HEK293 (cell line): ENCODE measurements around the gene DYNLT1.

Experiments used
- CTCF ChIA-PET: fragments of 350-600 bp; formaldehyde crosslinking; extraction: SDS; loops from one replicate; lab custom pipeline; 2021; ENCODE audit warnings: antibody characterized with exemption; lab: Yijun Ruan, JAX
- POLR2A ChIA-PET: fragments of 300-600 bp; formaldehyde crosslinking; extraction: SDS; loops from one replicate; lab custom pipeline; 2020; ENCODE audit warnings: antibody characterized with exemption, inconsistent platforms; lab: Yijun Ruan, JAX
- H3K27ac ChIP-seq: fragments of 200-500 bp; sonication (Bioruptor generic); 2 replicates; pipeline ENCODE4 v1.5.1; 2014; ENCODE audit warnings: low read depth, low read length, control low read depth, inconsistent platforms; ENCODE audit errors: extremely low read depth
- H3K36me3 ChIP-seq, 2 experiments: fragments of 200-500 bp in 1 of 2; sonication (Bioruptor generic) in 1 of 2; 1 replicate in 1 of 2; 2 replicates in 1 of 2; pipeline ENCODE4 v1.5.1; 2014 to 2017; ENCODE audit warnings: inconsistent platforms in 2 of 2, low read length in 2 of 2; ENCODE audit not compliant: control insufficient read depth in 2 of 2, insufficient read depth in 1 of 2
- H3K4me1 ChIP-seq: fragments of 200-500 bp; sonication (Bioruptor generic); 2 replicates; pipeline ENCODE4 v1.5.1; 2014; ENCODE audit warnings: mild to moderate bottlenecking, low read length, inconsistent platforms; ENCODE audit not compliant: control insufficient read depth, insufficient read depth
- H3K4me3 ChIP-seq: 2 replicates; pipeline ENCODE4 v1.5.1; 2011; ENCODE audit warnings: low read depth, mild to moderate bottlenecking, control low read depth, low read length, moderate library complexity
- H3K9me3 ChIP-seq: fragments of 200-500 bp; sonication (Bioruptor generic); 2 replicates; pipeline ENCODE4 v1.5.1; 2014; ENCODE audit warnings: low read depth, low read length, inconsistent platforms; ENCODE audit not compliant: control insufficient read depth, insufficient read depth
- ATF2 ChIP-seq: fragments of 450-650 bp; formaldehyde crosslinking; IDR thresholded peaks from 2 replicates; pipeline ENCODE4 v1.5.1; 2016; ENCODE audit warnings: missing biosample characterization, missing genetic modification characterization, low read depth
- BCL11B ChIP-seq: fragments of 450-650 bp; formaldehyde crosslinking; IDR thresholded peaks from 2 replicates; pipeline ENCODE4 v1.5.1; 2016; ENCODE audit warnings: low read depth, missing biosample characterization, missing genetic modification characterization
- BCL6B ChIP-seq: fragments of 450-650 bp; formaldehyde crosslinking; IDR thresholded peaks from 2 replicates; pipeline ENCODE4 v1.5.1; 2017; ENCODE audit warnings: missing biosample characterization, missing genetic modification characterization
- EGR2 ChIP-seq: fragments of 450-650 bp; formaldehyde crosslinking; IDR thresholded peaks from 2 replicates; pipeline ENCODE4 v1.5.1; 2016; ENCODE audit warnings: low read depth, missing biosample characterization, missing genetic modification characterization
- GLI2 ChIP-seq: fragments of 450-650 bp; formaldehyde crosslinking; IDR thresholded peaks from 2 replicates; pipeline ENCODE4; 2017; ENCODE audit warnings: missing biosample characterization, missing genetic modification characterization, low read depth, borderline replicate concordance
- HOXA7 ChIP-seq: sonication (generic); formaldehyde crosslinking; IDR thresholded peaks from 2 replicates; pipeline ENCODE4 v1.8.1; 2022; ENCODE audit warnings: missing genetic modification reagents, borderline replicate concordance
- HOXC10 ChIP-seq: sonication (generic); formaldehyde crosslinking; IDR thresholded peaks from 2 replicates; pipeline ENCODE4 v1.8.1; 2023; ENCODE audit warnings: mild to moderate bottlenecking, missing genetic modification reagents
- OSR2 ChIP-seq: fragments of 450-650 bp; formaldehyde crosslinking; IDR thresholded peaks from 2 replicates; pipeline ENCODE4 v1.5.1; 2016; ENCODE audit warnings: missing biosample characterization, missing genetic modification characterization
- OVOL3 ChIP-seq: fragments of 450-650 bp; formaldehyde crosslinking; IDR thresholded peaks from 2 replicates; pipeline ENCODE4 v1.5.1; 2016; ENCODE audit warnings: missing biosample characterization, missing genetic modification characterization
- PRDM1 ChIP-seq: fragments of 450-650 bp; formaldehyde crosslinking; IDR thresholded peaks from 2 replicates; pipeline ENCODE4; 2016; ENCODE audit warnings: missing biosample characterization, missing genetic modification characterization
- TRIM28 ChIP-seq: IDR thresholded peaks from 2 replicates; pipeline ENCODE4 v1.6.1; 2011; ENCODE audit warnings: low read length, control low read depth, borderline replicate concordance
- ZBTB48 ChIP-seq: fragments of 450-650 bp; formaldehyde crosslinking; IDR thresholded peaks from 2 replicates; pipeline ENCODE4 v1.5.1; 2016; ENCODE audit warnings: missing biosample characterization, missing genetic modification characterization
- ZEB2 ChIP-seq: fragments of 450-650 bp; formaldehyde crosslinking; IDR thresholded peaks from 2 replicates; pipeline ENCODE4 v1.5.1; 2016; ENCODE audit warnings: missing biosample characterization, missing genetic modification characterization
- ZFHX2 ChIP-seq: fragments of 450-650 bp; formaldehyde crosslinking; conservative IDR thresholded peaks from 2 replicates; pipeline ENCODE4 v1.5.1; 2016; ENCODE audit warnings: missing biosample characterization, missing genetic modification characterization
- ZNF114 ChIP-seq: fragments of 450-650 bp; formaldehyde crosslinking; IDR thresholded peaks from 2 replicates; pipeline ENCODE4 v1.5.0; 2017; ENCODE audit warnings: missing biosample characterization, missing genetic modification characterization
- ZNF169 ChIP-seq: fragments of 450-650 bp; formaldehyde crosslinking; IDR thresholded peaks from 2 replicates; pipeline ENCODE4 v1.5.1; 2016; ENCODE audit warnings: missing biosample characterization, missing genetic modification characterization
- ZNF175 ChIP-seq: fragments of 450-650 bp; formaldehyde crosslinking; IDR thresholded peaks from 2 replicates; pipeline ENCODE4 v1.5.1; 2016; ENCODE audit warnings: missing biosample characterization, missing genetic modification characterization
- ZNF521 ChIP-seq: fragments of 450-650 bp; formaldehyde crosslinking; IDR thresholded peaks from 2 replicates; pipeline ENCODE4 v1.5.1; 2017; ENCODE audit warnings: missing biosample characterization, mild to moderate bottlenecking, missing genetic modification characterization
- ZNF76 ChIP-seq: fragments of 450-650 bp; formaldehyde crosslinking; IDR thresholded peaks from 2 replicates; pipeline ENCODE4; 2016; ENCODE audit warnings: low read depth, missing biosample characterization, missing genetic modification characterization, borderline replicate concordance
- ZNF785 ChIP-seq: fragments of 450-650 bp; formaldehyde crosslinking; IDR thresholded peaks from 2 replicates; pipeline ENCODE4 v1.5.1; 2016; ENCODE audit warnings: missing biosample characterization, missing genetic modification characterization
- ZSCAN18 ChIP-seq: fragments of 450-650 bp; formaldehyde crosslinking; IDR thresholded peaks from 2 replicates; pipeline ENCODE4 v1.5.1; 2016; ENCODE audit warnings: missing biosample characterization, missing genetic modification characterization
- TF ChIP-seq, protein P1 (sequence below): fragments of 450-650 bp; formaldehyde crosslinking; conservative IDR thresholded peaks from 2 replicates; pipeline ENCODE4 v1.5.1; 2016; ENCODE audit warnings: low read depth, missing biosample characterization, missing genetic modification characterization
- TF ChIP-seq, protein P2 (sequence below): fragments of 450-650 bp; formaldehyde crosslinking; IDR thresholded peaks from 2 replicates; pipeline ENCODE4 v1.5.1; 2016; ENCODE audit warnings: missing biosample characterization, missing genetic modification characterization
- TF ChIP-seq, protein P3 (sequence below): fragments of 450-650 bp; formaldehyde crosslinking; IDR thresholded peaks from 2 replicates; pipeline ENCODE4 v1.5.1; 2016; ENCODE audit warnings: missing biosample characterization, missing genetic modification characterization

The DYNLT1 gene

DNA sequence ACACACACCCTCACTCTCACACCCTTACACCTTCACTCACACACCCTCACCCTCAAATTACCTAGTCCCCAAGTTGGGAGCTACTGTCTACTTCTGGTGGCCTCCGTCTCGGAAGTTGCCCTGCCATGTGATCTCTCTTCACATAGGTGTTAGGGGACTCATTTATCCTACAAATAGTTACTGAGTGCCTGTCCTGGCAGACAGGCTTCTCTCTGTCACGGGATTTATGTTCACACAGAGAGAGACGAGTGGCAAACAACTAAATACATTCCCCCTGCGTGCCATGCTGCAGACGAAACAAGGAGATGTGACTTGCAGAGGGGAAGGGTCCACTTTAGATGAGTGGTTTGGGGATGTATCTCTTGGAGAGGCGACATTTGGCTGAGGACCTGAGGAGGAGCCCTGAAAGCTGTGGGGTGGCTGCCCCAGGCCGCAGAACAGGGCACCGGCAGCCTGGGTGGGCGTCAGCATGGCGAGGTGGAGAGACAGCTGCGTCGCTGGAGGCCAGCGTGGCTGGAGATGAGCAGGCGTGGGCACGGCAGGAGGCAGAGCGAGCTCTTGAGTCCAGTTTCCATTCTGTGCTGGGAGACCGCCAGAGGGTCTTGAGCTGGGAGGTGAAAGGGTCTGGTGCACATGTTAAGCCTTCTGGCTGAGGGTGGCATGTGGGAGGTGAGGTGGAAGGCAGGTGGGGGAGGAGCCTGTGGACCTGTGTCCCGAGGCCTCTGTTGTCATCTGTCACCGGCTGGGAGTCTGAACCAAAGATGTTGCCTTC, 17.2 kb downstream of the DYNLT1 start (continued):
- TF ChIP-seq EGR2 (tag by site-specific recombination) (peak; percentile 48; the same call in 1 of the 2 replicates), PRDM1 (tag by site-specific recombination) (no peak)

DNA sequence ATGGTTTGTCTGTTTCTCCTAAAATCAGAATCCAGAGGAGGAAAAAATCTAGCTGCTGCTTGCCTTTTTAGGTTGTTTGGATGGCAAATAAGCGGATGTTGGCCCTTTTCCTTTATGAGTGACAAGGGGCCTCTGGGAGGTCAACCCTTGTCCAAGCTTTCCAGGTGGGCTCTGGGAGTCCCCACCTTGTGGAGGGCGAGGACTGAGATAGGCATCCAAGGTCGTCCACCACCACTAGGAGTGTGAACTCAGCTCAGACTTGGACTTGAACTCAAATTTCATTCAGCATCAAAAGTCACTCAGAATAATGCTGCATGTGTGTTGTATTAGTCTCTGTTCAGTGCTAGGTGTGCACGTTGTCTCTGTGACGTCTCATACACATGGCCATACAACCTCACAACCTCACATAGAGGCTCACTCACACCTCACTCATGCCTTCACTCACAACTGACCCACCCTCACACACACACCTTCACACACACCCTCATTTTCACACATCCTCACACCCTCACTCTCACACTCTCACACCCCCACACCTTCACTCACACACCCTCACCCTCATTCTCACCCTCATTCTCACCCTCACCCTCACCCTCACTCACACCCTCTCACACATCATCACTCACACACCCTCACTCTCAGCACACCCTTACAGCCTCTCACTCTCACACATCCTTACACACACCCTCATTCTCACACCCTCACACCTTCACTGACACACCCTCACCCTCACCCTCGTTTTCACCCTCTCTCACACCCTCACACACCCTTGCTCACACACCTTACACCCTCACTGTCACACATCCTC, 18.0 kb downstream of the DYNLT1 start:
- CTCF ChIA-PET: interaction anchor here (0.6 kb wide), 1 partner anchor 402 kb away, joined by 10 read pairs; no protein-coding TSS in a partner anchor
- POLR2A ChIA-PET: no interaction called here
- Histone ChIP-seq H3K9me3 (no peaks in the 10 kb centered on the region), H3K4me1 (no peaks in the 10 kb centered on the region), H3K27ac (no peak overlapping the region), H3K4me3 (no peak overlapping the region), H3K36me3 (peaks cover 19 to 91% of the 10 kb centered on the region in 2 experiments; a peak in 2 of 3 replicates)
- TF ChIP-seq TRIM28 (no peak), HOXA7 (no peak), GLI2 (tag by site-specific recombination) (no peak), BCL6B (tag by site-specific recombination) (peak; percentile 40; the same call in 1 of the 2 replicates), ZFHX2 (tag by site-specific recombination) (peak; percentile 91), ATF2 (tag by site-specific recombination) (no peak), ZNF785 (no peak), ZNF521 (no peak), HOXC10 (CRISPR knock-in tag) (no peak), PRDM1 (tag by site-specific recombination) (peak; percentile 100), ZSCAN18 (tag by site-specific recombination) (no peak), ZNF114 (tag by site-specific recombination) (no peak), OSR2 (tag by site-specific recombination) (no peak; the same call in 1 of the 2 replicates), ZNF169 (tag by site-specific recombination) (peak; percentile 36; the same call in 1 of the 2 replicates), BCL11B (tag by site-specific recombination) (no peak), OVOL3 (tag by site-specific recombination) (no peak), ZEB2 (tag by site-specific recombination) (no peak), ZNF76 (no peak), ZNF175 (tag by site-specific recombination) (0 out of 2 replicates have a peak, but pooled peaks have one; percentile 65), ZBTB48 (no peak)
- TF ChIP-seq, protein P1, sequence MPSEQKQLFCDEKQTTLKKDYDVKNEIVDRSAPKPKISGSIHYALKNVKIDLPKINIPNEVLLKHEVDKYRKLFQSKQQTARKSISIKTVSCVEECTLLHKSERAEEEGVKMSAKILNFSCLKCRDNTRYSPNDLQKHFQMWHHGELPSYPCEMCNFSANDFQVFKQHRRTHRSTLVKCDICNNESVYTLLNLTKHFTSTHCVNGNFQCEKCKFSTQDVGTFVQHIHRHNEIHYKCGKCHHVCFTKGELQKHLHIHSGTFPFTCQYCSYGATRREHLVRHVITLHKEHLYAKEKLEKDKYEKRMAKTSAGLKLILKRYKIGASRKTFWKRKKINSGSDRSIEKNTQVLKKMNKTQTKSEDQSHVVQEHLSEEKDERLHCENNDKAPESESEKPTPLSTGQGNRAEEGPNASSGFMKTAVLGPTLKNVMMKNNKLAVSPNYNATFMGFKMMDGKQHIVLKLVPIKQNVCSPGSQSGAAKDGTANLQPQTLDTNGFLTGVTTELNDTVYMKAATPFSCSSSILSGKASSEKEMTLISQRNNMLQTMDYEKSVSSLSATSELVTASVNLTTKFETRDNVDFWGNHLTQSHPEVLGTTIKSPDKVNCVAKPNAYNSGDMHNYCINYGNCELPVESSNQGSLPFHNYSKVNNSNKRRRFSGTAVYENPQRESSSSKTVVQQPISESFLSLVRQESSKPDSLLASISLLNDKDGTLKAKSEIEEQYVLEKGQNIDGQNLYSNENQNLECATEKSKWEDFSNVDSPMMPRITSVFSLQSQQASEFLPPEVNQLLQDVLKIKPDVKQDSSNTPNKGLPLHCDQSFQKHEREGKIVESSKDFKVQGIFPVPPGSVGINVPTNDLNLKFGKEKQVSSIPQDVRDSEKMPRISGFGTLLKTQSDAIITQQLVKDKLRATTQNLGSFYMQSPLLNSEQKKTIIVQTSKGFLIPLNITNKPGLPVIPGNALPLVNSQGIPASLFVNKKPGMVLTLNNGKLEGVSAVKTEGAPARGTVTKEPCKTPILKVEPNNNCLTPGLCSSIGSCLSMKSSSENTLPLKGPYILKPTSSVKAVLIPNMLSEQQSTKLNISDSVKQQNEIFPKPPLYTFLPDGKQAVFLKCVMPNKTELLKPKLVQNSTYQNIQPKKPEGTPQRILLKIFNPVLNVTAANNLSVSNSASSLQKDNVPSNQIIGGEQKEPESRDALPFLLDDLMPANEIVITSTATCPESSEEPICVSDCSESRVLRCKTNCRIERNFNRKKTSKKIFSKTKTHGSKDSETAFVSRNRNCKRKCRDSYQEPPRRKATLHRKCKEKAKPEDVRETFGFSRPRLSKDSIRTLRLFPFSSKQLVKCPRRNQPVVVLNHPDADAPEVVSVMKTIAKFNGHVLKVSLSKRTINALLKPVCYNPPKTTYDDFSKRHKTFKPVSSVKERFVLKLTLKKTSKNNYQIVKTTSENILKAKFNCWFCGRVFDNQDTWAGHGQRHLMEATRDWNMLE (tag by site-specific recombination): no peak
- TF ChIP-seq, protein P2, sequence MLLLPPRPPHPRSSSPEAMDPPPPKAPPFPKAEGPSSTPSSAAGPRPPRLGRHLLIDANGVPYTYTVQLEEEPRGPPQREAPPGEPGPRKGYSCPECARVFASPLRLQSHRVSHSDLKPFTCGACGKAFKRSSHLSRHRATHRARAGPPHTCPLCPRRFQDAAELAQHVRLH (tag by site-specific recombination): no peak
- TF ChIP-seq, protein P3, sequence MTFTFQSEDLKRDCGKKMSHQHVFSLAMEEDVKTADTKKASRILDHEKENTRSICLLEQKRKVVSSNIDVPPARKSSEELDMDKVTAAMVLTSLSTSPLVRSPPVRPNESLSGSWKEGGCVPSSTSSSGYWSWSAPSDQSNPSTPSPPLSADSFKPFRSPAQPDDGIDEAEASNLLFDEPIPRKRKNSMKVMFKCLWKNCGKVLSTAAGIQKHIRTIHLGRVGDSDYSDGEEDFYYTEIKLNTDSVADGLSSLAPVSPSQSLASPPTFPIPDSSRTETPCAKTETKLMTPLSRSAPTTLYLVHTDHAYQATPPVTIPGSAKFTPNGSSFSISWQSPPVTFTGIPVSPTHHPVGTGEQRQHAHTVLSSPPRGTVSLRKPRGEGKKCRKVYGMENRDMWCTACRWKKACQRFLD (tag by site-specific recombination): no peak
